ENCODE results near the gene KLHDC8A. TPM values are rescaled to one million over a fixed set of nuclear protein-coding genes. Genes with fewer than 3 reads are reported as not detected.

KLHDC8A gene
- total RNA-seq, 1 donor from 2014 or later: not detected

- DNase-seq (ENCODE audit: extremely low spot score, unreplicated experiment): no peak
- no peak for TF ChIP-seq CTCF (IDR thresholded peaks at IDR 0.05)
- Mint-ChIP-seq H3K4me1 (ENCODE audit: unreplicated experiment) (no peaks in the 10 kb centered on the region), H3K4me3 (ENCODE audit: unreplicated experiment) (no peak overlapping the region), H3K9me3 (ENCODE audit: unreplicated experiment) (no peaks in the 10 kb centered on the region), H3K27me3 (ENCODE audit: unreplicated experiment) (peaks cover 66% of the 10 kb centered on the region), H3K36me3 (ENCODE audit: unreplicated experiment) (no peaks in the 10 kb centered on the region), H3K27ac (ENCODE audit: unreplicated experiment) (no peak overlapping the region)
Observed at GRCh38 chr1:205359771-205360565, 3.2 kb upstream of the KLHDC8A start.

GRCh38 chr1:205358579-205358978 is 1.9 kb upstream of the KLHDC8A start:
- DNase-seq (ENCODE audit: extremely low spot score, unreplicated experiment): no peak
- H3K27ac Mint-ChIP-seq (ENCODE audit: unreplicated experiment): no peak overlapping the region
- no peaks in the 10 kb centered on the region for H3K9me3 Mint-ChIP-seq (ENCODE audit: unreplicated experiment)
- no peak for TF ChIP-seq CTCF (IDR thresholded peaks at IDR 0.05)
- no peaks in the 10 kb centered on the region for H3K4me1 Mint-ChIP-seq (ENCODE audit: unreplicated experiment)
- H3K36me3 Mint-ChIP-seq (ENCODE audit: unreplicated experiment): no peaks in the 10 kb centered on the region
- peaks cover 70% of the 10 kb centered on the region for H3K27me3 Mint-ChIP-seq (ENCODE audit: unreplicated experiment)
- H3K4me3 Mint-ChIP-seq (ENCODE audit: unreplicated experiment): no peak overlapping the region

DNA sequence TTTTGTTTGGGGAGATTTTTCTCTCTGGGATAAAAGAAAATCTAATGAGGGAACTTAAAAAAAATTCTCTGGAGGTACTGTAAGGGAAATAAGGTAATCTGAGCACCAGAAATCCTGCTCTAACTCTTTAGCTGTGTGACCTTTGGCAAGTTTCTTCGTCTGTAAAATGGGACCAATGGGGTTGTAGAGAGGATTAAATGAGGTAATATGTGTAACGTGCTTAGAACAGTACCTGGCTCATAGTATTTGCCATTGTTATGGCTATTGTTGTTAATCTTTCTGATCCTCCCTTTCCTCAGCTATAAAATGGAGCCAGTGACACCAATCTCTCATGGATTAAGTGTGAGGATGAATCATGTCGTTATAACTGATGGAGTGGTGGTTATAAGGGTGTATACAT is 845 bp upstream of the KLHDC8A start:
- H3K27ac Mint-ChIP-seq (ENCODE audit: unreplicated experiment): no peak overlapping the region
- H3K36me3 Mint-ChIP-seq (ENCODE audit: unreplicated experiment): no peaks in the 10 kb centered on the region
- H3K4me3 Mint-ChIP-seq (ENCODE audit: unreplicated experiment): no peak overlapping the region
- H3K27me3 Mint-ChIP-seq (ENCODE audit: unreplicated experiment): peaks cover 63% of the 10 kb centered on the region
- DNase-seq (ENCODE audit: extremely low spot score, unreplicated experiment): no peak
- no peaks in the 10 kb centered on the region for H3K9me3 Mint-ChIP-seq (ENCODE audit: unreplicated experiment)
- H3K4me1 Mint-ChIP-seq (ENCODE audit: unreplicated experiment): no peaks in the 10 kb centered on the region
- TF ChIP-seq CTCF (IDR thresholded peaks at IDR 0.05): no peak

DNA sequence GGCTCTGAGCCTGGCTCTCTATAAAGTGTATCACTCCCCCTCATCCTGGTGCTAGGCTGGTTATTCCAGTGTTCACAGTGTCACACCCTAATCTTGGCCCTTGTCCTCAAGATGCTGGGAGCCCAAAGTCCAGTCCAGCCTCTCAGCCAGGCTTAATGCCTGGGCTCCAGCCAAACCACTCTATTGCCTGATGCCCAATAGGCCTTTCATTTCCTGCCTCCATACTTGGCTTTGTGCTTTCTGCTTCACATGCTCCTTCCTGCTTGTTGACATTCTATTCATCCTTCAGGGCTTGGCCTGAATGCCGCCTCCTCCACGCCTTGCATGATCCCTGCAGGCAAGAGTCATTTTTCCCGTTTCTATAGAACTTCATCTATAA is 1.7 kb downstream of the KLHDC8A start:
- H3K9me3 Mint-ChIP-seq (ENCODE audit: unreplicated experiment): no peaks in the 10 kb centered on the region

More for the DNA sequence above, 1.7 kb downstream of the KLHDC8A start:
- Mint-ChIP-seq H3K4me1 (ENCODE audit: unreplicated experiment) (peaks cover 5% of the 10 kb centered on the region), H3K27ac (ENCODE audit: unreplicated experiment) (no peak overlapping the region), H3K4me3 (ENCODE audit: unreplicated experiment) (no peak overlapping the region), H3K36me3 (ENCODE audit: unreplicated experiment) (no peaks in the 10 kb centered on the region), H3K27me3 (ENCODE audit: unreplicated experiment) (peaks cover 40% of the 10 kb centered on the region)
- no peak for DNase-seq (ENCODE audit: extremely low spot score, unreplicated experiment)
- no peak for TF ChIP-seq CTCF (IDR thresholded peaks at IDR 0.05)

All from osteocyte (in vitro differentiated cells).